ENCODE measurements around the gene CEP72. TPM values are rescaled to one million over a fixed set of nuclear protein-coding genes. Genes with fewer than 3 reads are reported as not detected.

CEP72 gene
- total and polyA plus RNA-seq, 2 experiments from 2014 or later: 3.2 to 4.2 TPM

- Histone ChIP-seq H3K79me2 (no peaks in the 10 kb centered on the region), H3K9me3 (ENCODE audit: low read depth) (no peaks in the 10 kb centered on the region), H3K36me3 (replicated peaks; ENCODE audit: insufficient read depth, low read depth) (no peaks in the 10 kb centered on the region), H3K4me1 (ENCODE audit: insufficient read depth) (no peaks in the 10 kb centered on the region), H3K4me2 (no peak overlapping the region), H2AFZ (no peak overlapping the region), H4K20me1 (ENCODE audit: insufficient read depth, poor library complexity, severe bottlenecking) (no peaks in the 10 kb centered on the region), H3K9me2 (replicated peaks; ENCODE audit: insufficient read depth) (no peaks in the 10 kb centered on the region), H3K27ac (no peak overlapping the region), H3K4me3 (no peak overlapping the region), H3K27me3 (no peaks in the 10 kb centered on the region)
- 87% methylated on average over 13 of the region's 13 CpGs for WGBS (ENCODE audit: low lambda C conversion rate, missing lambda C conversion rate)
- TF ChIP-seq EZH2 (IDR thresholded peaks at IDR 0.05; ENCODE audit: borderline replicate concordance) (no peak), EZH2phosphoT487 (IDR thresholded peaks at IDR 0.05; ENCODE audit: low read depth, severe bottlenecking, unreplicated experiment) (no peak)
- DNase-seq (ENCODE audit: low spot score): no peak
These were observed 32.4 kb downstream of the CEP72 start for GRCh38 chr5:644509-644908.

GRCh38 chr5:644971-645370 lies 32.8 kb downstream of the CEP72 start:
- WGBS (ENCODE audit: low lambda C conversion rate, missing lambda C conversion rate): 96% methylated on average over 15 of the region's 15 CpGs
- no peaks in the 10 kb centered on the region for H3K36me3 ChIP-seq (replicated peaks; ENCODE audit: insufficient read depth, low read depth)

DNA sequence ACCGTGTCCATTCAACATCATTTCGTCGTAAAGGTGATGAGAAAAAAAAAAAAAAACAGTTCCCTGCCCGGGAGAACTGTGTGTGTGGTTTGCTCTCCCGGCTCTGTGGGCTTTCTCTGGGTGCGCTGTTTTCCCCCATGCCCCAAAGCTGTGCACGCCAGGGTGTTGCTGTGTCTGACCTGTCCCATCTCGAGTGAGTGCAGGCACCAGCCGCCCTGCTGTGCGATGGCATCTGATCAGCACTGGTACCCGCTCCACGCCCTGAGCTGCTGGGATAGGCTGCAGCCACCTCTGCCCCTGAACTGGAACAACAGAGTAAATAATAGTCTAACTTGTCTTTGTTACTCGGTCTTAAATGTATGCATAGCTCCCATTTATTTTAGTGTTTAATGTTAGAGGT lies 33.3 kb downstream of the CEP72 start:
- H3K27ac ChIP-seq: no peak overlapping the region
- no peaks in the 10 kb centered on the region for H3K4me1 ChIP-seq (ENCODE audit: insufficient read depth)
- H3K4me2 ChIP-seq: no peak overlapping the region
- H3K36me3 ChIP-seq (replicated peaks; ENCODE audit: insufficient read depth, low read depth): no peaks in the 10 kb centered on the region
- no peak for DNase-seq (ENCODE audit: low spot score)
- WGBS (ENCODE audit: low lambda C conversion rate, missing lambda C conversion rate): 96% methylated on average over 13 of the region's 13 CpGs
- no peaks in the 10 kb centered on the region for H3K79me2 ChIP-seq
- TF ChIP-seq, protein P1, sequence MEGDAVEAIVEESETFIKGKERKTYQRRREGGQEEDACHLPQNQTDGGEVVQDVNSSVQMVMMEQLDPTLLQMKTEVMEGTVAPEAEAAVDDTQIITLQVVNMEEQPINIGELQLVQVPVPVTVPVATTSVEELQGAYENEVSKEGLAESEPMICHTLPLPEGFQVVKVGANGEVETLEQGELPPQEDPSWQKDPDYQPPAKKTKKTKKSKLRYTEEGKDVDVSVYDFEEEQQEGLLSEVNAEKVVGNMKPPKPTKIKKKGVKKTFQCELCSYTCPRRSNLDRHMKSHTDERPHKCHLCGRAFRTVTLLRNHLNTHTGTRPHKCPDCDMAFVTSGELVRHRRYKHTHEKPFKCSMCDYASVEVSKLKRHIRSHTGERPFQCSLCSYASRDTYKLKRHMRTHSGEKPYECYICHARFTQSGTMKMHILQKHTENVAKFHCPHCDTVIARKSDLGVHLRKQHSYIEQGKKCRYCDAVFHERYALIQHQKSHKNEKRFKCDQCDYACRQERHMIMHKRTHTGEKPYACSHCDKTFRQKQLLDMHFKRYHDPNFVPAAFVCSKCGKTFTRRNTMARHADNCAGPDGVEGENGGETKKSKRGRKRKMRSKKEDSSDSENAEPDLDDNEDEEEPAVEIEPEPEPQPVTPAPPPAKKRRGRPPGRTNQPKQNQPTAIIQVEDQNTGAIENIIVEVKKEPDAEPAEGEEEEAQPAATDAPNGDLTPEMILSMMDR (IDR thresholded peaks at IDR 0.05; ENCODE audit: poor library complexity): no peak
- no peak for TF ChIP-seq EZH2 (IDR thresholded peaks at IDR 0.05; ENCODE audit: borderline replicate concordance)
- no peak for TF ChIP-seq EZH2phosphoT487 (IDR thresholded peaks at IDR 0.05; ENCODE audit: low read depth, severe bottlenecking, unreplicated experiment)
- no peaks in the 10 kb centered on the region for H3K27me3 ChIP-seq
- no peaks in the 10 kb centered on the region for H3K9me2 ChIP-seq (replicated peaks; ENCODE audit: insufficient read depth)
- H3K9me3 ChIP-seq (ENCODE audit: low read depth): no peaks in the 10 kb centered on the region
- no peak overlapping the region for H2AFZ ChIP-seq
- H4K20me1 ChIP-seq (ENCODE audit: insufficient read depth, poor library complexity, severe bottlenecking): no peaks in the 10 kb centered on the region
- no peak overlapping the region for H3K4me3 ChIP-seq

More at GRCh38 chr5:644971-645370, 32.8 kb downstream of the CEP72 start:
- Histone ChIP-seq H3K9me3 (ENCODE audit: low read depth) (no peaks in the 10 kb centered on the region), H3K4me2 (no peak overlapping the region), H3K27ac (no peak overlapping the region), H3K4me3 (no peak overlapping the region), H3K79me2 (no peaks in the 10 kb centered on the region), H3K9me2 (replicated peaks; ENCODE audit: insufficient read depth) (no peaks in the 10 kb centered on the region), H3K27me3 (no peaks in the 10 kb centered on the region), H4K20me1 (ENCODE audit: insufficient read depth, poor library complexity, severe bottlenecking) (no peaks in the 10 kb centered on the region), H2AFZ (no peak overlapping the region), H3K4me1 (ENCODE audit: insufficient read depth) (no peaks in the 10 kb centered on the region)
- DNase-seq (ENCODE audit: low spot score): no peak
- no peak for TF ChIP-seq EZH2phosphoT487 (IDR thresholded peaks at IDR 0.05; ENCODE audit: low read depth, severe bottlenecking, unreplicated experiment)
- no peak for TF ChIP-seq EZH2 (IDR thresholded peaks at IDR 0.05; ENCODE audit: borderline replicate concordance)
- TF ChIP-seq, protein P1 (IDR thresholded peaks at IDR 0.05; ENCODE audit: poor library complexity): no peak

GRCh38 chr5:646396-647201 lies 34.5 kb downstream of the CEP72 start:
- H3K9me3 ChIP-seq (ENCODE audit: low read depth): no peaks in the 10 kb centered on the region
- no peaks in the 10 kb centered on the region for H3K36me3 ChIP-seq (replicated peaks; ENCODE audit: insufficient read depth, low read depth)
- no peaks in the 10 kb centered on the region for H3K27me3 ChIP-seq
- DNase-seq (ENCODE audit: low spot score): no peak
- no peak overlapping the region for H3K4me3 ChIP-seq
- H3K4me1 ChIP-seq (ENCODE audit: insufficient read depth): no peaks in the 10 kb centered on the region
- H3K9me2 ChIP-seq (replicated peaks; ENCODE audit: insufficient read depth): no peaks in the 10 kb centered on the region
- no peak overlapping the region for H3K4me2 ChIP-seq
- H2AFZ ChIP-seq: no peak overlapping the region
- 94% methylated on average over 18 of the region's 18 CpGs for WGBS (ENCODE audit: low lambda C conversion rate, missing lambda C conversion rate)
- TF ChIP-seq EZH2 (IDR thresholded peaks at IDR 0.05; ENCODE audit: borderline replicate concordance): no peak
- no peak for TF ChIP-seq EZH2phosphoT487 (IDR thresholded peaks at IDR 0.05; ENCODE audit: low read depth, severe bottlenecking, unreplicated experiment)
- no peak overlapping the region for H3K27ac ChIP-seq
- no peaks in the 10 kb centered on the region for H4K20me1 ChIP-seq (ENCODE audit: insufficient read depth, poor library complexity, severe bottlenecking)
- no peaks in the 10 kb centered on the region for H3K79me2 ChIP-seq

Measured in hepatocyte (in vitro differentiated cells).